ENCODE data around the gene IL1F10.

IL1F10 gene

GRCh38 chr2:113078350-113078839 is 10.6 kb downstream of the IL1F10 start:
- no peak overlapping the region for H3K4me2 ChIP-seq (ENCODE audit: low read length)
- H3K27ac ChIP-seq, result no peak overlapping the region
- H2AFZ ChIP-seq, result no peak overlapping the region

GRCh38 chr2:113079131-113079530 is 11.4 kb downstream of the IL1F10 start:
- TF ChIP-seq, protein P1, sequence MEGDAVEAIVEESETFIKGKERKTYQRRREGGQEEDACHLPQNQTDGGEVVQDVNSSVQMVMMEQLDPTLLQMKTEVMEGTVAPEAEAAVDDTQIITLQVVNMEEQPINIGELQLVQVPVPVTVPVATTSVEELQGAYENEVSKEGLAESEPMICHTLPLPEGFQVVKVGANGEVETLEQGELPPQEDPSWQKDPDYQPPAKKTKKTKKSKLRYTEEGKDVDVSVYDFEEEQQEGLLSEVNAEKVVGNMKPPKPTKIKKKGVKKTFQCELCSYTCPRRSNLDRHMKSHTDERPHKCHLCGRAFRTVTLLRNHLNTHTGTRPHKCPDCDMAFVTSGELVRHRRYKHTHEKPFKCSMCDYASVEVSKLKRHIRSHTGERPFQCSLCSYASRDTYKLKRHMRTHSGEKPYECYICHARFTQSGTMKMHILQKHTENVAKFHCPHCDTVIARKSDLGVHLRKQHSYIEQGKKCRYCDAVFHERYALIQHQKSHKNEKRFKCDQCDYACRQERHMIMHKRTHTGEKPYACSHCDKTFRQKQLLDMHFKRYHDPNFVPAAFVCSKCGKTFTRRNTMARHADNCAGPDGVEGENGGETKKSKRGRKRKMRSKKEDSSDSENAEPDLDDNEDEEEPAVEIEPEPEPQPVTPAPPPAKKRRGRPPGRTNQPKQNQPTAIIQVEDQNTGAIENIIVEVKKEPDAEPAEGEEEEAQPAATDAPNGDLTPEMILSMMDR (IDR thresholded peaks at IDR 0.05), result no peak
- Histone ChIP-seq H3K9ac (no peak overlapping the region), H3K27me3 (ENCODE audit: control insufficient read depth, insufficient read depth, low read length) (no peaks in the 10 kb centered on the region)

More at GRCh38 chr2:113078350-113078839, 10.6 kb downstream of the IL1F10 start:
- Histone ChIP-seq H3K79me2 (no peaks in the 10 kb centered on the region), H3K4me3 (ENCODE audit: low read depth, low read length) (no peak overlapping the region), H3K4me1 (no peaks in the 10 kb centered on the region), H3K27me3 (ENCODE audit: control insufficient read depth, insufficient read depth, low read length) (no peaks in the 10 kb centered on the region), H3K9ac (no peak overlapping the region), H3K9me3 (ENCODE audit: control insufficient read depth, low read length) (no peaks in the 10 kb centered on the region), H3K36me3 (ENCODE audit: control insufficient read depth, insufficient read depth, low read length) (no peaks in the 10 kb centered on the region)
- TF ChIP-seq, protein P1 (IDR thresholded peaks at IDR 0.05), result no peak

GRCh38 chr2:113080134-113080533 is 12.4 kb downstream of the IL1F10 start:
- Histone ChIP-seq H3K27me3 (ENCODE audit: control insufficient read depth, insufficient read depth, low read length) (no peaks in the 10 kb centered on the region), H3K36me3 (ENCODE audit: control insufficient read depth, insufficient read depth, low read length) (no peaks in the 10 kb centered on the region), H3K27ac (no peak overlapping the region), H3K4me1 (no peaks in the 10 kb centered on the region), H3K79me2 (no peaks in the 10 kb centered on the region), H2AFZ (no peak overlapping the region), H3K4me2 (ENCODE audit: low read length) (no peak overlapping the region), H3K9me3 (ENCODE audit: control insufficient read depth, low read length) (no peaks in the 10 kb centered on the region), H3K4me3 (ENCODE audit: low read depth, low read length) (no peak overlapping the region), H3K9ac (no peak overlapping the region)
- TF ChIP-seq, protein P1 (IDR thresholded peaks at IDR 0.05), result peak; percentile 43

More at GRCh38 chr2:113079131-113079530, 11.4 kb downstream of the IL1F10 start:
- Histone ChIP-seq H3K9me3 (ENCODE audit: control insufficient read depth, low read length) (no peaks in the 10 kb centered on the region), H2AFZ (no peak overlapping the region), H3K36me3 (ENCODE audit: control insufficient read depth, insufficient read depth, low read length) (no peaks in the 10 kb centered on the region), H3K27ac (no peak overlapping the region), H3K4me2 (ENCODE audit: low read length) (no peak overlapping the region), H3K79me2 (no peaks in the 10 kb centered on the region), H3K4me1 (no peaks in the 10 kb centered on the region), H3K4me3 (ENCODE audit: low read depth, low read length) (no peak overlapping the region)

DNA sequence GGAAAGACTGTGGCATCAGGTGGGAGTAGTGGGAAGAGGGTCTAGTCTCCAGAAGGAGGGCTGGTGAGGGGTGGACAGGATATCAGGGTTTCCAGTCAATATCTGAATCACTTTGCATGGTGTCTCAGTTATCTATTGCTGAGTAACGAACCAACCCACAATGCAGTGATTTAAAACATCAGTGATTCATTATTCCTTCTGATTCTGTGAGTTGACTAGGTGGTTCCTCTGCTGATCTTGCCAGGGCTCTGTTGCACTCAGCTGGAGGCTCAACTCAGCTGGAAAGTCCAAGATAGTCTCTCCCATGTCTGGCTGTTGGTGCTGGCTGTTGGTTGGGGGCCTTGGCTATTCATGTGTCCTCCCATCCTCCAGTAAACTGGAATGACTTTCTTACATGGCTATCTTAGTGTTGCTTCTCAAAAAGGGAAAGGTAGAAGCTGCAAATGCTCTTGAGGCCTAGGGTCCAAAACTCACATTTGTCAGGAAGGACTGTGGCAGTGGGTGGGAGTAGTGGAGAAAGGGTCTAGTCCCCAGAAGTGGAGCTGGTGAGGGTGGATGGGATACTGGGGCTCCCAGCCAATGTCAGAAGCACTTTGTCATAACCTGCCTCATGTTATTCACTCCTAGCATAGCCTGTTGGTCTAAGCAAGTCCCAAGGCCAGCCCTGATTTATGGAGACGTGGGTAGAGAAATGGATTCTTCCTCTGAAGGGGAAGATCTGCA is 13.9 kb downstream of the IL1F10 start:
- Histone ChIP-seq H3K9me3 (ENCODE audit: control insufficient read depth, low read length) (no peaks in the 10 kb centered on the region), H3K4me1 (no peaks in the 10 kb centered on the region), H2AFZ (no peak overlapping the region), H3K36me3 (ENCODE audit: control insufficient read depth, insufficient read depth, low read length) (no peaks in the 10 kb centered on the region), H3K4me3 (ENCODE audit: low read depth, low read length) (no peak overlapping the region), H3K9ac (no peak overlapping the region), H3K27me3 (ENCODE audit: control insufficient read depth, insufficient read depth, low read length) (no peaks in the 10 kb centered on the region), H3K27ac (no peak overlapping the region), H3K79me2 (no peaks in the 10 kb centered on the region), H3K4me2 (ENCODE audit: low read length) (no peak overlapping the region)
- TF ChIP-seq, protein P1 (IDR thresholded peaks at IDR 0.05), result no peak

DNA sequence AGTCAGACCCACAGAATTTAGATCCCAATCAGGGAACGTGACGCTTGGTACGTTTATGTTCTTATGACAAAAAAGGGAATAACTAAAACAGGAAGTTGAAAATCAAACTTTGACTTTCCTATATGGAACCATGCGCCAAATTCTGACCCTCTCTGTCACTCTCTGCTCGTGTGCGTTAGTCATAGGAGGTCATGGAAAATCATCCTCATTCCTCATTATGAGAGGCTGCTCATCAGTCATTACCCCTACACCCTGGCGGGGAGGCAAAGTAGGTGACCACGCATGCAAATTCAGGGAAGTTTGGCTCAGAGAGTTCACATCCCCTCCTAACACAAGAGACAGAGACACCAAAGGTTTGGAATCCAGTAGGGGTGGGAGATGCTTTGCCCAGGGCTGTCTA is 15.5 kb downstream of the IL1F10 start:
- Histone ChIP-seq H3K4me1 (no peaks in the 10 kb centered on the region), H3K4me2 (ENCODE audit: low read length) (no peak overlapping the region), H3K27ac (no peak overlapping the region), H3K79me2 (no peaks in the 10 kb centered on the region), H3K9ac (no peak overlapping the region), H2AFZ (no peak overlapping the region), H3K36me3 (ENCODE audit: control insufficient read depth, insufficient read depth, low read length) (no peaks in the 10 kb centered on the region), H3K4me3 (ENCODE audit: low read depth, low read length) (no peak overlapping the region), H3K9me3 (ENCODE audit: control insufficient read depth, low read length) (no peaks in the 10 kb centered on the region), H3K27me3 (ENCODE audit: control insufficient read depth, insufficient read depth, low read length) (no peaks in the 10 kb centered on the region)
- TF ChIP-seq, protein P1 (IDR thresholded peaks at IDR 0.05), result no peak

Measured in parathyroid adenoma (tissue), 2 donors.